GM18951 (cell line): ENCODE results near the gene TRIM9.
"Not testable (repeated sequence)": the region's sequence is repeated elsewhere in the genome, so short reads cannot be mapped to it uniquely, and the experiment has no call there.

Experiments
- POLR2A ChIP-seq: IDR thresholded peaks from 4 replicates; pipeline ENCODE4 v1.6.1; 2011; ENCODE audit warnings: mild to moderate bottlenecking; ENCODE audit not compliant: insufficient read length, insufficient read depth; ENCODE audit errors: extremely low read depth
- in situ Hi-C: fragments of 300-500 bp; cut with MboI; formaldehyde crosslinking; loops from one replicate; pipeline ENCODE4 v1.12.0; 2022; ENCODE audit warnings: low sequenced_read_pairs, mixed read lengths, inconsistent platforms; ENCODE audit not compliant: unreplicated experiment

TRIM9 gene

GRCh38 chr14:50999726-51000125, 95.2 kb downstream of the TRIM9 start:
- TF ChIP-seq POLR2A: no peak
- in situ Hi-C loops: no loop called here

GRCh38 chr14:50998612-50999011, 96.3 kb downstream of the TRIM9 start:
- in situ Hi-C loops: no loop called here

GRCh38 chr14:50997712-50998111, 97.2 kb downstream of the TRIM9 start:
- TF ChIP-seq POLR2A: no peak
- in situ Hi-C loops: no loop called here

More at GRCh38 chr14:50998612-50999011, 96.3 kb downstream of the TRIM9 start:
- no peak for TF ChIP-seq POLR2A

GRCh38 chr14:50994158-50994557, 100.7 kb downstream of the TRIM9 start:
- in situ Hi-C loops: not testable (repeated sequence)

GRCh38 chr14:50985859-50986331, 109.0 kb downstream of the TRIM9 start:
- in situ Hi-C loops: no loop called here
- TF ChIP-seq POLR2A: no peak

GRCh38 chr14:50985124-50985858, 109.6 kb downstream of the TRIM9 start:
- in situ Hi-C loops: no loop called here
- TF ChIP-seq POLR2A: no peak

- in situ Hi-C loops: no loop called here
- no peak for TF ChIP-seq POLR2A
These were observed 110.7 kb downstream of the TRIM9 start for GRCh38 chr14:50984036-50984710.

GRCh38 chr14:50979941-50980850, 114.7 kb downstream of the TRIM9 start:
- in situ Hi-C loops: no loop called here
- TF ChIP-seq POLR2A: no peak

- TF ChIP-seq POLR2A: no peak
- in situ Hi-C loops: no loop called here
These were observed 116.0 kb downstream of the TRIM9 start for GRCh38 chr14:50978888-50979287.

GRCh38 chr14:50978529-50978871, 116.4 kb downstream of the TRIM9 start:
- in situ Hi-C loops: no loop called here
- TF ChIP-seq POLR2A: no peak

GRCh38 chr14:50977863-50978528, 116.9 kb downstream of the TRIM9 start:
- in situ Hi-C loops: no loop called here
- no peak for TF ChIP-seq POLR2A

GRCh38 chr14:50974118-50974517, 120.8 kb downstream of the TRIM9 start:
- no peak for TF ChIP-seq POLR2A
- in situ Hi-C loops: no loop called here

GRCh38 chr14:50972734-50973133, 122.2 kb downstream of the TRIM9 start:
- in situ Hi-C loops: no loop called here
- no peak for TF ChIP-seq POLR2A
